B cell (primary cell): Measurements from ENCODE around the gene CLASP1.

Experiments
- EZH2 ChIP-seq: IDR thresholded peaks from 2 replicates; pipeline ENCODE4 v1.6.1; 2012; ENCODE audit warnings: borderline replicate concordance, low read depth, mild to moderate bottlenecking, moderate library complexity, low read length; ENCODE audit not compliant: insufficient read depth, poor library complexity, severe bottlenecking
- TF ChIP-seq, protein P1 (sequence below): fragments of 200-600 bp; IDR thresholded peaks from one replicate; pipeline ENCODE4 v1.8.0; 2022; ENCODE audit warnings: antibody characterized with exemption, mild to moderate bottlenecking

DNA sequence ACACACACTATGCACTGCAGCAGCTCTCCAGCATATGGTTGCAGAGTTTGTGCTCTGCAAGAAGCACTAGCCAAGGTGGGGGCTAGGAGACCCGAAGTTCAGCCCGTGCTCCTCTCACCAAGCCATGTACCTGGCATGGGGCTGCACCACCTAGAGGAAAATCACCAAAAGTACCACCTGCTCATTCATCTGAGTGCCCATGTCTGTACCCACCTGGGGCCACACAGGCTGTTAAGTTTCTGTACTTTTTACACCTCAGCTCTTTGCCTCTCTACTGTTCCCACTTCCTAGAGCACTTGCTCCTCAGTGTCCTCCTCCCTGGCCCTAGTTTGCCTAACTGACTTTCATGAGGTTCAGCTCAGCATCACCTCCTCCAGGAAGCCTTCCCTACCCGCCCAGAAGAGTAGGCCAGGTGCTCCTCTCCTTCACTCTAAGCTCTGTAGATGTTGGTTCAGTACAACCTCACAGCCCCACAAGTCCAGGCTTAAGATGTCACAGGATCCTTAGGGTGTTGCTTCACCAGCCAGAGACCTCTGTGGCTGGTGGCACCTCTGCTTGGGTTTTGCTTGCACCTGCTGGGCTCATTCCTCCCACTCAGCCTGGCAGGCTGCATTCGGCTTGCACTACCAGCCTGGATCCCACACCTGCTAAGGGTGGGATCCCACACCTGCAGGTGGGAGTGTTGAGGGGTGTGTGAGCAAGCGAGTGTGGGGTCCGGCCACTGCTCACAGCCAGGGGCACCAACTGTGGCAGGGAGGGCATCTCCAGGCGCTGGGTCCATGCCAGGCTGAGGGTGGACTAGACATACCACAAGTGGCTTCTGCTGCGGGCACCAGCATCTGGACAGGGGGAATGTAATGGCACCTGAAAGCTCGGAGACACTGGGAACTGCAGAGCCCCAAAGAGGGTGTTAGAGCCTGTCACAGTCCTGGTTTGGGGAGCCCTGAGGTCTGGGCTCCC is 354.1 kb downstream of the CLASP1 start:
- TF ChIP-seq, protein P1, sequence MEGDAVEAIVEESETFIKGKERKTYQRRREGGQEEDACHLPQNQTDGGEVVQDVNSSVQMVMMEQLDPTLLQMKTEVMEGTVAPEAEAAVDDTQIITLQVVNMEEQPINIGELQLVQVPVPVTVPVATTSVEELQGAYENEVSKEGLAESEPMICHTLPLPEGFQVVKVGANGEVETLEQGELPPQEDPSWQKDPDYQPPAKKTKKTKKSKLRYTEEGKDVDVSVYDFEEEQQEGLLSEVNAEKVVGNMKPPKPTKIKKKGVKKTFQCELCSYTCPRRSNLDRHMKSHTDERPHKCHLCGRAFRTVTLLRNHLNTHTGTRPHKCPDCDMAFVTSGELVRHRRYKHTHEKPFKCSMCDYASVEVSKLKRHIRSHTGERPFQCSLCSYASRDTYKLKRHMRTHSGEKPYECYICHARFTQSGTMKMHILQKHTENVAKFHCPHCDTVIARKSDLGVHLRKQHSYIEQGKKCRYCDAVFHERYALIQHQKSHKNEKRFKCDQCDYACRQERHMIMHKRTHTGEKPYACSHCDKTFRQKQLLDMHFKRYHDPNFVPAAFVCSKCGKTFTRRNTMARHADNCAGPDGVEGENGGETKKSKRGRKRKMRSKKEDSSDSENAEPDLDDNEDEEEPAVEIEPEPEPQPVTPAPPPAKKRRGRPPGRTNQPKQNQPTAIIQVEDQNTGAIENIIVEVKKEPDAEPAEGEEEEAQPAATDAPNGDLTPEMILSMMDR: no peak
- TF ChIP-seq EZH2: no peak
